Duodenal mucosa (tissue), 2 donors: ENCODE data around the gene SLC35F1.

Experiments used
- H3K27ac ChIP-seq: one replicate; pipeline ENCODE4 v1.7.0; 2013; ENCODE audit warnings: low read depth, low read length
- H3K27me3 ChIP-seq, 2 donors: one replicate each; pipeline ENCODE4 v1.7.0; 2013; ENCODE audit warnings: low read length in 2 of 2, control low read depth in 1 of 2; ENCODE audit not compliant: insufficient read depth in 2 of 2, control insufficient read depth in 1 of 2
- H3K36me3 ChIP-seq, 2 donors: one replicate each; pipeline ENCODE4 v1.7.0; 2013; ENCODE audit warnings: low read length in 2 of 2, control low read depth in 1 of 2; ENCODE audit not compliant: insufficient read depth in 2 of 2, control insufficient read depth in 1 of 2
- H3K4me1 ChIP-seq, 2 donors: one replicate each; pipeline ENCODE4 v1.7.0; 2013; ENCODE audit warnings: low read length in 2 of 2, control low read depth in 1 of 2; ENCODE audit not compliant: insufficient read depth in 2 of 2, control insufficient read depth in 1 of 2
- H3K4me3 ChIP-seq, 2 donors: one replicate each; pipeline ENCODE4 v1.7.0; 2013; ENCODE audit warnings: low read length in 2 of 2, low read depth in 1 of 2
- H3K9ac ChIP-seq, 2 donors: one replicate each; pipeline ENCODE4 v1.7.0; 2013; ENCODE audit warnings: low read length in 2 of 2, low read depth in 1 of 2
- H3K9me3 ChIP-seq, 2 donors: one replicate each; pipeline ENCODE4 v1.7.0; 2013; ENCODE audit warnings: low read length in 2 of 2, control low read depth in 1 of 2; ENCODE audit not compliant: control insufficient read depth in 1 of 2

SLC35F1 gene

DNA sequence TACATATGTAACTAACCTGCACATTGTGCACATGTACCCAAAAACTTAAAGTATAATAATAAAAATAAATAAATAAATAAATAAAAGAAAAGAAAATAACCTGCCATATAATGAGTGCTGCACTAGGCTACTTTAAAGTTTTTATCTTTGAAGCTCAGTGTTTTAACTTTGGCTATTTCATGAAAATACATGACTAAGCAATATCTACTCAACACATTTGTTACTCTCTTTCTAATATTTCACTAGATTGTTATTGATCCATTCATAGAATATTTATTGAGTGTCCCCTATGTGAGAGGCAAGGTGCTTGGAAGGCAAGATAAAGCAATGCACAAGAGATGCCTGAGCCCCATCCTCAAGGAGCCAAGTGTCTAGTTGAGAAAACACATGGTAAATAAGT is 221.7 kb downstream of the SLC35F1 start:
- Histone ChIP-seq H3K27me3 (no peaks in the 10 kb centered on the region), H3K9me3 (no peaks in the 10 kb centered on the region), H3K9ac (no peak overlapping the region), H3K36me3 (no peaks in the 10 kb centered on the region), H3K4me1 (no peaks in the 10 kb centered on the region), H3K27ac (no peak overlapping the region), H3K4me3 (no peak overlapping the region)

DNA sequence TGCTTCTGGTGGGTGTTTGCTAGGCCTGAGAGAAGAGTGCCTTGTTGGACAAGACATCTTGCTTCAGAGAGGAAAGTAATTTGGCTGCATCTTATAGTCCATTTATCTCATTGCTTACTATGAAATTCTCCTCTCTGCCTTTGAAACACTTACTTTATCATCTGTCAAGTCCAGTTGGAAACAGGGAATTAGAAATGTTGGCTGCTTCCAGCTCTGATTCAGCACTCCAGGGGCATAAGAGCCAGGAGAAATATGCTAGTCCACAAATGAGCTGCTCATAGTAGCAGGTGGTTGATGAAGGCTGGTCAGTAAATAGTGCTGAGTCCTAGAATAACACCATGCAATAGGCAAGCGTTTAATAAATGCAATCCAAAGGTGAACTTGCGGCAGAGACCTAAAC is 227.1 kb downstream of the SLC35F1 start:
- no peaks in the 10 kb centered on the region for H3K4me1 ChIP-seq
- H3K9me3 ChIP-seq = no peaks in the 10 kb centered on the region
- no peak overlapping the region for H3K27ac ChIP-seq
- H3K36me3 ChIP-seq = no peaks in the 10 kb centered on the region
- H3K9ac ChIP-seq = no peak overlapping the region
- H3K4me3 ChIP-seq = no peak overlapping the region
- H3K27me3 ChIP-seq = no peaks in the 10 kb centered on the region

DNA sequence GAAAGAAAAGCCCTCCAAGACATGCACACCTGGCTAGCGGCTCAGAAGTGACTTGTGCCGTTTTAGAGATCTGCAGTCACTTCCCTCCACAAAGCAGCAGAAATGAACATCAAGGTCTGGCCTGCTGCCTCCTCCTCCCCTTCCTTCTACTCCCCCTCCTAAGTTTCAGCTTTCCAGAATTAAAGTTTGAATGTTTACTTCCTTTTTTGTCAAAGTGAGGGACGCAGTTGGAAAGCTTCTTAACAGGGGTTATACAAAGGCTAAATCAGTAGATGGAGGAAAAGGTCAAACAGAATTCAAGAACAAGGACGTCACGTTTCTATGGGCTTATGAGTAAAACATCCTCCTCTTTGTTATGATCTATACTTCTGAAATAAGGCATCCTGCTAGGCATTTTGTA is 227.7 kb downstream of the SLC35F1 start:
- no peak overlapping the region for H3K9ac ChIP-seq
- H3K9me3 ChIP-seq = no peaks in the 10 kb centered on the region
- H3K36me3 ChIP-seq = no peaks in the 10 kb centered on the region
- H3K27me3 ChIP-seq = no peaks in the 10 kb centered on the region
- no peaks in the 10 kb centered on the region for H3K4me1 ChIP-seq
- H3K4me3 ChIP-seq = no peak overlapping the region
- no peak overlapping the region for H3K27ac ChIP-seq

DNA sequence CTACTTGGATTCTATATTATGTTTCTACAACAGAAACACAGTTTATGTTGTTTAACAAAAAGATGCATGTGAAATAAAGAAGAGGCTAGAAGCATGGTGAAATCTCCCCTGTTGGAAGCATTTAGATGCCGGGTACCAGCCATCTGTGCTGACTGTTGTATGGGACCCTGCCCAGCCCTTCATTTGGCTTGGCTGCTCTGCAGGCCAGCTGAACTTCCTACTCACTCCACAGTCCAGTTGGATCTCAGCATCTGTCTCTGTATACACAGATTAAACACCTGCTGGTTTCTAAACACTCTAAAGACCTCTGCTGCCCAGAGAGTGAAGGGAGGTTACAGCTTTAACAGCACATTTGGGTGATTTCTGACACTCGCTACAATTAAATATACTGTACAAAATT is 228.3 kb downstream of the SLC35F1 start:
- Histone ChIP-seq H3K4me3 (no peak overlapping the region), H3K36me3 (no peaks in the 10 kb centered on the region), H3K9me3 (no peaks in the 10 kb centered on the region), H3K27me3 (no peaks in the 10 kb centered on the region), H3K4me1 (no peaks in the 10 kb centered on the region), H3K27ac (no peak overlapping the region), H3K9ac (no peak overlapping the region)

DNA sequence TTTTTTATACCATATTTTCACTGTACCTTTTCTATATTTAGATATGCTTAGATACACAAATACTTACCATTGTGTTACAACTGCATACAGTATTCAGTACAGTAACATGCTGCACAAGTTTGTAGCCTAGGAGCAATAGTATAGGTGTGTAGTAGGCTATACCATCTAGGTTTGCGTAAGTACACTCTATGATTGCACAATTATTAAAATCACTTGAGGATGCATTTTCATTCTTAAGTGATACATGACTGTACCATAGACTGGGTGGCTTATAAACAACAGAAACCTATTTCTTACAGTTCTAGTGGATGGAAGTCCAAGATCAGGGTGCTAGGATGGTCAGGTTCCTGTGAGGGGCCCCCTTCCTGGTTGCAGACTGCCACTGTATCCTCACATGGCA is 234.1 kb downstream of the SLC35F1 start:
- Histone ChIP-seq H3K9ac (no peak overlapping the region), H3K9me3 (no peaks in the 10 kb centered on the region), H3K4me1 (no peaks in the 10 kb centered on the region), H3K36me3 (no peaks in the 10 kb centered on the region), H3K27me3 (no peaks in the 10 kb centered on the region), H3K27ac (no peak overlapping the region), H3K4me3 (no peak overlapping the region)

DNA sequence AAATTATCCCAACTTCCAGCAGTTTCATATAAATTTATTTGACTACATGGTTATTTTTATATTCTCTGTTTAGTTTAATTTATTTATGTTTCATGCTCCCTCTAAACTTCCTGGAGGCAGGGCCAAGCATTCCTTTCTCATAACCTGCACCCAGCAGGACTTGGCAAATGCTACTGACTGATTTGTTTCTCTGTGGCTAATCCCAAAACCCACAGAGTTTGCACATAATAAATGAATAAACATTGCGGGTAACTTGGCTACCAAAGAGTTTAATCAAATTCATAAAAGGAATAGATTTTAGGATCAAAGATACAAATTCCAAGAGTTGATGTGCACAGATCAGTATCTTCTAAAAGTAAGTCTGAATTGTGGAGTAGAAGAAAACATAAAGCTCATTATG is 239.5 kb downstream of the SLC35F1 start:
- Histone ChIP-seq H3K36me3 (no peaks in the 10 kb centered on the region), H3K27me3 (no peaks in the 10 kb centered on the region), H3K9ac (no peak overlapping the region), H3K4me3 (no peak overlapping the region), H3K27ac (no peak overlapping the region), H3K4me1 (no peaks in the 10 kb centered on the region), H3K9me3 (no peaks in the 10 kb centered on the region)

DNA sequence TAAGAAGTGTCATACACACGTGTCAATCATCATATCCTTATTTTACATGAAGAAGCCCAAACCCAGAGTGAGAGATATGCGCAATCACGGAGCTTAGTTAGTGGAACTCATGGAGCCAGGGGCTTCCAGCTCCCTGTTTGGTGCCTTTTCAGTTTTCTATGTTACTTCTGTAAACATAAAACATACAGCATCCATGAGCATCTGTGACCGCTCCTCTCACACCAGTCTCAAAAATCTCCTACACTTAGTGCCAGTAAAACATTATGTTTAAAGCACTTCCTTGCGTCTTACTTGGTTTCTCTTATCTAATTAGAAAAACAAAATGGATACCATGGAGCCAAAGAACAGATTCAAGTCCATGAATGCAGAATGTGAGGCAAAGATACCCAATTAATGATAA is 240.4 kb downstream of the SLC35F1 start:
- H3K9me3 ChIP-seq = no peaks in the 10 kb centered on the region
- H3K27ac ChIP-seq = no peak overlapping the region
- H3K4me1 ChIP-seq = no peaks in the 10 kb centered on the region
- no peaks in the 10 kb centered on the region for H3K36me3 ChIP-seq
- no peak overlapping the region for H3K4me3 ChIP-seq
- H3K9ac ChIP-seq = no peak overlapping the region
- no peaks in the 10 kb centered on the region for H3K27me3 ChIP-seq

DNA sequence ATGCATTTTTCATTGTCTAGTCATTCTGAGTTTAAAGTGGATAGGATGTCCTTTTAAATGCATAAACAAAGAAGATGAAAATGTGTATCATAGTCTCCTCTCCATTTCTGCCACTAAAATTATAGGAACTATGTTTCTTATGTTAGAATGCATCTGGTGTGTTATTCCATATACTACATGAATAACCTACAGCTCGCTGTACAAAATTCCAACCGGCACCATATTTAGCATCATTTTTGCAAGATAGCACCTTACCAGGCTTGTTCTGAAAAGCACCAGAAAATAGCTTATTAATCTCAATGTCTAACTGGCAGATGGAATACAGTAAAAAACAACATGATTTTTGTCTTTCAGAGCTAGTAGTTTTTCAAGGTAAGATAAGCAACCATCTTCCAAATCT is 241.5 kb downstream of the SLC35F1 start:
- Histone ChIP-seq H3K36me3 (no peaks in the 10 kb centered on the region), H3K27me3 (no peaks in the 10 kb centered on the region), H3K27ac (no peak overlapping the region), H3K4me1 (no peaks in the 10 kb centered on the region), H3K9me3 (no peaks in the 10 kb centered on the region), H3K4me3 (no peak overlapping the region), H3K9ac (no peak overlapping the region)

DNA sequence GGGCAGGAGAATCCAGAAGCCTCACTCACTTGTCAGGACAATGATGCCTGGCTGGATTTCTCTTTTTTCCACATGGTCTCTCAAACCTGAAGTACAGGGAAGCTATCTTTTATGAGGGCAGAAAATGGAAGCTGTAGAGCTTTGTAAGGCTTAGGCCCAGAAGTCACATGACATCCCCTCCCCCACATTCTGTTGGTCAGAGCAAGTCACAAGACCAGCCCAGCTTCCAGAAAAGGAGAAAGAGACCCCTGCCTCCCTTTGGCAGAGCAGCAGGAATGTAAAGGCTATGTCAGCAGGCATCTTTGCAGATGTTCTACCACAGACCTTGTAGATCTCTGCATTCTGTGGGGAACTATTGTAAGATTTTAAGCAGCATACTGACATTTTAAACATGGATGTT is 245.5 kb downstream of the SLC35F1 start:
- Histone ChIP-seq H3K27ac (no peak overlapping the region), H3K36me3 (no peaks in the 10 kb centered on the region), H3K4me1 (no peaks in the 10 kb centered on the region), H3K4me3 (no peak overlapping the region), H3K27me3 (no peaks in the 10 kb centered on the region), H3K9me3 (no peaks in the 10 kb centered on the region), H3K9ac (no peak overlapping the region)

DNA sequence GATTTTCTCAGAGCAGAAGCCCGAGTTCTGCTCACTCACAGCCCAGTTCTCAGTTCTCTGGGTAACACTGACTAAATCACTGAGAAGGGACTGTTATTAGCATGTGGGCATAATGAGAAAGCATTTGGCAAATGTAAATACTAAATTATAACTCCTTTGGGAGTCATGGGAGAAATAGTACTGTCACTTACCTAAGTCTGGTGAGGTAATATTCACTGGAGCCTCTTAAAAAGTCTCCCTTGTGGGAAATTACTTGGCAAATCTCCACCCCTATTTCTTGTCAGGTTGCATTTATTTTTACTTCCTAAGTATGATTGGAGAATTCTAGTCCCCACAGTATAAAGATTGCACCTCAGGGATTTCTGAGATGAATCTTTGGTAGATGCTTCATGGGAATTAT is 254.3 kb downstream of the SLC35F1 start:
- Histone ChIP-seq H3K9me3 (no peaks in the 10 kb centered on the region), H3K36me3 (no peaks in the 10 kb centered on the region), H3K4me3 (no peak overlapping the region), H3K27me3 (no peaks in the 10 kb centered on the region), H3K4me1 (no peaks in the 10 kb centered on the region), H3K9ac (no peak overlapping the region), H3K27ac (no peak overlapping the region)

DNA sequence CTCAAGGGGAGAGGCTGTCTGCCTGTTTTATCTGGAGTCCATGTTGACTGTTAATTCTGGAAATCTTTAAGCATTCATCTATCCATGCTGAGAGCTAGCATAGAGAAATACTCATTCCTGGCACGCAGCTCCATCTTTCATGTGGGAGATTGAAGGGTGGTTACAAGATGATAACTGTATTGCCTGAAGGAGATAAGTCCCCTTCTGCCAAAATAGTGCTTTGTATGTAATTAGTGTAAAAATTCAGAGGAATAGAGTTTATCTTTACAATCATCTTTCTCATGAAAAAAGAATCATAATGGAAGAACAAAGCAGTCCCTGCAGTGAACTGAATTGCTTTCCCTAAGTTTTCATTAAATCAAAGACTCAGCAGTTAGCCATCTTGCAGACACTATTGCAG is 256.5 kb downstream of the SLC35F1 start:
- Histone ChIP-seq H3K4me1 (no peaks in the 10 kb centered on the region), H3K27ac (no peak overlapping the region), H3K27me3 (no peaks in the 10 kb centered on the region), H3K36me3 (no peaks in the 10 kb centered on the region), H3K9me3 (no peaks in the 10 kb centered on the region), H3K9ac (no peak overlapping the region), H3K4me3 (no peak overlapping the region)
